GM12878 (cell line): ENCODE measurements around the gene DDX54. TPM values are rescaled to one million over a fixed set of nuclear protein-coding genes. Genes with fewer than 3 reads are reported as not detected.

Experiments used
- ATAC-seq: fragments of 200-7000 bp; cut with Tn5 transposase; 3 replicates; pipeline ENCODE4 v1.9.1; 2020; ENCODE audit warnings: mild to moderate bottlenecking, moderate library complexity
- BruUV-seq: library from RNA; stranded (reverse); fragments of 400-500 nt; replicated peaks from 2 replicates; lab custom pipeline; 2021; lab: Mats Ljungman, UMichigan
- CTCF ChIA-PET: fragments of 300-600 bp; sonication (Branson Sonifier 250); formaldehyde crosslinking; extraction: SDS; loops from one replicate; lab custom pipeline; 2021; ENCODE audit warnings: inconsistent platforms; lab: Yijun Ruan, JAX
- POLR2A ChIA-PET: fragments of 350-600 bp; formaldehyde crosslinking; extraction: SDS; loops from one replicate; lab custom pipeline; 2021; ENCODE audit warnings: inconsistent platforms; lab: Charles Lee
- RAD21 ChIA-PET: fragments of 300-600 bp; sonication (Branson Sonifier 250); formaldehyde crosslinking; loops from one replicate; lab custom pipeline; 2023; ENCODE audit warnings: antibody characterized with exemption; ENCODE audit not compliant: unreplicated experiment; lab: Charles Lee
- SMC1A ChIA-PET: fragments of 300-600 bp; sonication (Branson Sonifier 250); formaldehyde crosslinking; loops from one replicate; lab custom pipeline; 2023; ENCODE audit not compliant: unreplicated experiment, uncharacterized antibody; lab: Charles Lee
- DNase-seq: peaks from one replicate; pipeline ENCODE4 v3.0.0-alpha.2; 2011; ENCODE audit warnings: low read depth, low spot score
- FAIRE-seq: peaks from 3 replicates; lab custom pipeline; 2011; peaks lifted over from hg19 to GRCh38; lab: Jason Lieb, UNC
- H2AFZ ChIP-seq: 2 replicates; pipeline ENCODE4 v1.6.0; 2011; ENCODE audit warnings: low read depth, low read length, control low read depth; ENCODE audit not compliant: control insufficient read depth
- H3K27ac ChIP-seq: 2 replicates; pipeline ENCODE4 v1.5.1; 2011; ENCODE audit warnings: control low read depth; ENCODE audit not compliant: control insufficient read depth, insufficient read depth
- H3K27me3 ChIP-seq, 2 experiments: replicated peaks in 1 of 2; 2 replicates each; pipeline versions ENCODE4 v1.6.0 to v1.6.1; 2011; ENCODE audit warnings: low read length in 1 of 2; ENCODE audit not compliant: control insufficient read depth in 2 of 2, insufficient read depth in 2 of 2
- H3K36me3 ChIP-seq, 2 experiments: 2 replicates each; pipeline ENCODE4 v1.5.1; 2011; ENCODE audit warnings: low read length in 1 of 2; ENCODE audit not compliant: control insufficient read depth in 2 of 2, insufficient read depth in 2 of 2
- H3K4me1 ChIP-seq: 2 replicates; pipeline ENCODE4 v1.6.1; 2011; ENCODE audit warnings: mild to moderate bottlenecking, low read length, moderate library complexity, mixed read lengths; ENCODE audit not compliant: control insufficient read depth, insufficient read depth
- H3K4me2 ChIP-seq: 2 replicates; pipeline ENCODE4 v1.6.0; 2011; ENCODE audit warnings: control low read depth; ENCODE audit not compliant: control insufficient read depth, insufficient read depth
- H3K4me3 ChIP-seq: fragments of 200-600 bp; sonication (generic); 2 replicates; pipeline ENCODE4 v1.5.1; 2016
- H3K79me2 ChIP-seq: 2 replicates; pipeline ENCODE4 v1.6.0; 2011; ENCODE audit warnings: low read length; ENCODE audit not compliant: control insufficient read depth, insufficient read depth
- H3K9ac ChIP-seq: 2 replicates; pipeline ENCODE4 v1.8.0; 2011; ENCODE audit warnings: low read length, control low read depth, mixed read lengths; ENCODE audit not compliant: control insufficient read depth, insufficient read depth
- H3K9me3 ChIP-seq: replicated peaks from 3 replicates; pipeline ENCODE4 v1.5.1; 2011; ENCODE audit warnings: mild to moderate bottlenecking, low read length; ENCODE audit not compliant: control insufficient read depth, insufficient read depth
- H4K20me1 ChIP-seq: 2 replicates; pipeline ENCODE4 v1.6.0; 2011; ENCODE audit not compliant: control insufficient read depth, insufficient read depth
- CBX5 ChIP-seq: sonication (generic); IDR thresholded peaks from 2 replicates; pipeline ENCODE4 v1.6.1; 2016; ENCODE audit warnings: low read depth, moderate library complexity, mild to moderate bottlenecking, inconsistent platforms
- EED ChIP-seq: sonication (generic); IDR thresholded peaks from 2 replicates; pipeline ENCODE4 v1.6.1; 2016; ENCODE audit warnings: antibody characterized with exemption, low read depth
- ETV6 ChIP-seq, 2 experiments: fragments of 450-650 bp in 1 of 2; IDR thresholded peaks in 1 of 2; conservative IDR thresholded peaks in 1 of 2; 2 replicates each; pipeline ENCODE4 v1.6.1; 2014; ENCODE audit warnings: antibody characterized with exemption in 1 of 2, borderline replicate concordance in 1 of 2, low read depth in 1 of 2, mild to moderate bottlenecking in 1 of 2, moderate library complexity in 1 of 2
- FOXK2 ChIP-seq: fragments of 450-650 bp; IDR thresholded peaks from 2 replicates; pipeline ENCODE4 v1.6.1; 2017; ENCODE audit warnings: mild to moderate bottlenecking, moderate library complexity
- IKZF2 ChIP-seq, 2 experiments: fragments of 450-650 bp; IDR thresholded peaks; 2 replicates each; pipeline ENCODE4 v1.6.1; 2017; ENCODE audit warnings: mild to moderate bottlenecking in 2 of 2, moderate library complexity in 2 of 2
- MTA2 ChIP-seq: fragments of 450-650 bp; IDR thresholded peaks from 2 replicates; pipeline ENCODE4 v1.6.1; 2016; ENCODE audit warnings: low read depth, mild to moderate bottlenecking, moderate library complexity
- MXI1 ChIP-seq: fragments of 150-350 bp; IDR thresholded peaks from 2 replicates; pipeline ENCODE4 v1.6.1; 2011; ENCODE audit warnings: low read depth, mild to moderate bottlenecking, inconsistent platforms, low read length, improper control_type of control experiment
- NBN ChIP-seq: fragments of 450-650 bp; IDR thresholded peaks from 2 replicates; pipeline ENCODE4 v1.6.1; 2016
- NFIC ChIP-seq: IDR thresholded peaks from 2 replicates; pipeline ENCODE4 v1.6.1; 2012; ENCODE audit warnings: low read depth, mild to moderate bottlenecking, inconsistent platforms, low read length, moderate library complexity
- POLR2AphosphoS2 ChIP-seq: IDR thresholded peaks from 2 replicates; pipeline ENCODE4 v1.6.1; 2011; ENCODE audit warnings: low read depth, mild to moderate bottlenecking, low read length, improper control_type of control experiment, moderate library complexity
- PRDM15 ChIP-seq: fragments of 450-650 bp; formaldehyde crosslinking; IDR thresholded peaks from 2 replicates; pipeline ENCODE4 v1.4.0; 2020; ENCODE audit warnings: mild to moderate bottlenecking, moderate library complexity
- SMARCA5 ChIP-seq: fragments of 450-650 bp; IDR thresholded peaks from 2 replicates; pipeline ENCODE4 v1.6.1; 2017; ENCODE audit warnings: mild to moderate bottlenecking
- SP1 ChIP-seq: IDR thresholded peaks from one replicate; pipeline ENCODE4 v1.6.1; 2011; ENCODE audit warnings: low read depth, low read length
- ZNF592 ChIP-seq: fragments of 450-650 bp; IDR thresholded peaks from 2 replicates; pipeline ENCODE4 v1.6.1; 2017; ENCODE audit warnings: mild to moderate bottlenecking, moderate library complexity
- WGBS: methylation state at CpG from one replicate; pipeline ENCODE4 v1.1.6; 2016; ENCODE audit warnings: low lambda C conversion rate; ENCODE audit not compliant: insufficient replicate concordance, insufficient coverage; ENCODE audit errors: missing lambda C conversion rate; 5-methylcytosine and 5-hydroxymethylcytosine counted together
- in situ Hi-C: fragments of 300-500 bp; cut with MboI; formaldehyde crosslinking; loops from 9 replicates; pipeline ENCODE4 v1.14.3; 2018; ENCODE audit warnings: mixed read lengths
- intact Hi-C: fragments of 100-400 bp; cut with micrococcal nuclease; formaldehyde crosslinking; loops from one replicate; pipeline ENCODE4 v1.14.2; 2022; ENCODE audit not compliant: unreplicated experiment
- polyA plus RNA-seq, 11 experiments: library from polyadenylated mRNA; depleted of rRNA in 4 of 11; unstranded in 6 of 11; stranded (reverse) in 5 of 11; fragments of >200 nt; fragmentation: Nextera tagmentation in 4 of 11; fragmentation: Illumina TruSeq in 1 of 11; extraction: Ambion mirVana in 4 of 11; extraction: Trizol in 1 of 11; gene quantifications; 1 replicate in 1 of 11; 2 replicates in 10 of 11; pipeline versions ENCODE4 v1.2.1 to v1.2.3, GENCODE V29; 2011 to 2016; ENCODE audit warnings: inconsistent platforms in 2 of 11, missing spikeins in 2 of 11, low read depth in 1 of 11
- total RNA-seq, 4 experiments: library from RNA; depleted of rRNA in 3 of 4; stranded (reverse); fragments of >200 nt in 3 of 4; fragmentation: Illumina TruSeq in 1 of 4; extraction: Trizol in 1 of 4; gene quantifications; 2 replicates each; pipeline versions ENCODE4 v1.2.1 to v1.2.3, GENCODE V29; 2013 to 2021

The DDX54 gene
- total and polyA plus RNA-seq, 10 of the 15 experiments (the other 5 are each of a cell fraction or from before 2014, with no cell fraction given) = 1.9 to 115 (median 56.3) TPM

GRCh38 chr12:113180333-113180732, 4.9 kb downstream of the DDX54 start:
- in situ Hi-C loops = no loop called here
- CTCF ChIA-PET = interaction anchor here (2.2 to 10.5 kb wide), 2 partner anchors 81 to 132 kb away, joined by 8 to 92 read pairs; no protein-coding TSS in a partner anchor
- Histone ChIP-seq H4K20me1 (no peaks in the 10 kb centered on the region; the same call in 1 of the 2 replicates), H3K9ac (no peak overlapping the region), H3K4me2 (no peak overlapping the region), H2AFZ (no peak overlapping the region), H3K27ac (no peak overlapping the region), H3K4me3 (no peak overlapping the region), H3K36me3 (peaks cover 27 to 32% of the 10 kb centered on the region in 2 experiments), H3K27me3 (no peaks in the 10 kb centered on the region), H3K9me3 (peaks cover 3% of the 10 kb centered on the region; the same call in 1 of the 3 replicates), H3K79me2 (peaks cover 29% of the 10 kb centered on the region), H3K4me1 (no peaks in the 10 kb centered on the region)
- RAD21 ChIA-PET = no interaction called here
- POLR2A ChIA-PET = no interaction called here
- no peak for TF ChIP-seq POLR2AphosphoS2
- TF ChIP-seq CBX5 = no peak
- no peak for TF ChIP-seq SMARCA5
- no peak for TF ChIP-seq PRDM15 (CRISPR knock-in tag)
- no peak for TF ChIP-seq SP1
- no peak for TF ChIP-seq FOXK2
- no peak for TF ChIP-seq MTA2
- no peak for TF ChIP-seq MXI1
- TF ChIP-seq ETV6 (conservative IDR thresholded peaks at IDR 0.05 in 1 of 2, IDR thresholded peaks at IDR 0.05 in 1 of 2; ENCODE audit: borderline replicate concordance in 1 of 2, low read depth in 1 of 2) = no peak
- no peak for TF ChIP-seq NFIC
- no peak for TF ChIP-seq EED
- TF ChIP-seq ZNF592 = no peak
- no peak for TF ChIP-seq NBN
- TF ChIP-seq IKZF2 (IDR thresholded peaks at IDR 0.05) = no peak
- no TSS peak for BruUV-seq
- DNase-seq (no peak), FAIRE-seq (no peak), ATAC-seq (no peak)
- SMC1A ChIA-PET = interaction anchor here (1.4 kb wide), 1 partner anchor 9 kb away, joined by 3 read pairs; no protein-coding TSS in a partner anchor
- WGBS = 66% methylated on average over 4 of the region's 4 CpGs
- intact Hi-C loops = no loop called here
